ENCODE measurements around the gene PLXNA4. TPM values are rescaled to one million over a fixed set of nuclear protein-coding genes. Genes with fewer than 3 reads are reported as not detected.

The PLXNA4 gene, protein sequence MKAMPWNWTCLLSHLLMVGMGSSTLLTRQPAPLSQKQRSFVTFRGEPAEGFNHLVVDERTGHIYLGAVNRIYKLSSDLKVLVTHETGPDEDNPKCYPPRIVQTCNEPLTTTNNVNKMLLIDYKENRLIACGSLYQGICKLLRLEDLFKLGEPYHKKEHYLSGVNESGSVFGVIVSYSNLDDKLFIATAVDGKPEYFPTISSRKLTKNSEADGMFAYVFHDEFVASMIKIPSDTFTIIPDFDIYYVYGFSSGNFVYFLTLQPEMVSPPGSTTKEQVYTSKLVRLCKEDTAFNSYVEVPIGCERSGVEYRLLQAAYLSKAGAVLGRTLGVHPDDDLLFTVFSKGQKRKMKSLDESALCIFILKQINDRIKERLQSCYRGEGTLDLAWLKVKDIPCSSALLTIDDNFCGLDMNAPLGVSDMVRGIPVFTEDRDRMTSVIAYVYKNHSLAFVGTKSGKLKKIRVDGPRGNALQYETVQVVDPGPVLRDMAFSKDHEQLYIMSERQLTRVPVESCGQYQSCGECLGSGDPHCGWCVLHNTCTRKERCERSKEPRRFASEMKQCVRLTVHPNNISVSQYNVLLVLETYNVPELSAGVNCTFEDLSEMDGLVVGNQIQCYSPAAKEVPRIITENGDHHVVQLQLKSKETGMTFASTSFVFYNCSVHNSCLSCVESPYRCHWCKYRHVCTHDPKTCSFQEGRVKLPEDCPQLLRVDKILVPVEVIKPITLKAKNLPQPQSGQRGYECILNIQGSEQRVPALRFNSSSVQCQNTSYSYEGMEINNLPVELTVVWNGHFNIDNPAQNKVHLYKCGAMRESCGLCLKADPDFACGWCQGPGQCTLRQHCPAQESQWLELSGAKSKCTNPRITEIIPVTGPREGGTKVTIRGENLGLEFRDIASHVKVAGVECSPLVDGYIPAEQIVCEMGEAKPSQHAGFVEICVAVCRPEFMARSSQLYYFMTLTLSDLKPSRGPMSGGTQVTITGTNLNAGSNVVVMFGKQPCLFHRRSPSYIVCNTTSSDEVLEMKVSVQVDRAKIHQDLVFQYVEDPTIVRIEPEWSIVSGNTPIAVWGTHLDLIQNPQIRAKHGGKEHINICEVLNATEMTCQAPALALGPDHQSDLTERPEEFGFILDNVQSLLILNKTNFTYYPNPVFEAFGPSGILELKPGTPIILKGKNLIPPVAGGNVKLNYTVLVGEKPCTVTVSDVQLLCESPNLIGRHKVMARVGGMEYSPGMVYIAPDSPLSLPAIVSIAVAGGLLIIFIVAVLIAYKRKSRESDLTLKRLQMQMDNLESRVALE (N-terminal part only)
- 33.2 and 50.6 TPM in 2 replicates for total RNA-seq

DNA sequence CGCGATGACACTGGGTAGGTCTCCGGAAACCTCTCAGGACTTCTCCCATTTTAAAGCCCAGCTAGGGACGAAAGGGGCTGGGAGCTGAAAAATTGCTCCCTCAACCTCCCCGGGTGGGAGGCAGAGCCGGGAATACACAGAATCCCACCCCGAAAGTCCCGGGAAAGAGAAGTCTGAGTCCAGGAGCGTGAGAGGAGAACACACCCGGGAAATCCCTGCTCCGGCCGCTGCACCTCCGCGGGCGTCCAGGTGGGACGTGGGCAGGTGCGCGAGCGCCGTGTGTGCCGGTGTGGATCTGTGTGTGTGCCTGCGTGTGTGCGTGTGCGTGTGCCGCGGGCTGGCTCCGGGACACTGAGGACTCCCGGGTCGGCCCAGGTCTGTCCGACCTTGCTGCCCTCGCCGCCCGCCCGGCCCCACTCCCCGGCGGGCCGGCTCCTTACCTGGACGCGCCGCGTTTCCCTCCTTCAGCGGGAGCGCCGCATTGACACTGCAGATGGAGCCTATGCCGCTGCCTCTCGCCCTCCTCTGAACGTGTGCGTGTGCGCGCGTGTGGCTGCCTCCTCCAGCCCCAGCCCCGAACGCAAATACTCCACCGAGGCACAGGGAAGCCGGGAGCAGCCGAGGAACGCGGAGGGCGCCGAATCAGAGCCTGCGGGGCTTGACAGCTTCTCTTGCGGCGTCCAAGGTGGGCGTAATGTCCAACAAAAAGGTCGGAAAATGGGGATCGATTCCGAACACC, at the start of gene PLXNA4:
Gene PLXNA4 (minus strand): TSS at position 489 of the 739 bp plus-strand sequence. CDS start 67,777 bp downstream, outside the sequence.

All from vein endothelial cell (primary cell).